CD14-positive monocyte (primary cell): ENCODE results near the gene NEGR1. TPM values are rescaled to one million over a fixed set of nuclear protein-coding genes. Genes with fewer than 3 reads are reported as not detected.

Experiments used
- DNase-seq, 3 donors: peaks; one replicate each; pipeline ENCODE4 v3.0.0-alpha.2; 2011 to 2022
- H2AFZ ChIP-seq: 2 replicates; pipeline ENCODE4 v1.6.0; 2012; ENCODE audit warnings: mild to moderate bottlenecking, low read depth, low read length, inconsistent platforms; ENCODE audit not compliant: insufficient read depth, poor library complexity, severe bottlenecking
- H3K27ac ChIP-seq, 2 donors: 1 replicate in 1 of 2; 2 replicates in 1 of 2; pipeline ENCODE4 v1.5.1; 2012 to 2013; ENCODE audit warnings: low read length in 2 of 2, control low read depth in 1 of 2, inconsistent platforms in 1 of 2, low read depth in 1 of 2, mild to moderate bottlenecking in 1 of 2
- H3K27me3 ChIP-seq, 2 donors: one replicate each; pipeline versions ENCODE4 v1.6.0 to v1.6.1; 2011 to 2013; ENCODE audit warnings: low read length in 2 of 2; ENCODE audit not compliant: control insufficient read depth in 2 of 2, insufficient read depth in 2 of 2
- H3K36me3 ChIP-seq, 2 donors: replicated peaks in 1 of 2; 1 replicate in 1 of 2; 2 replicates in 1 of 2; pipeline versions ENCODE4 v1.5.1 to v1.6.1; 2012 to 2013; ENCODE audit warnings: low read length in 2 of 2, control low read depth in 1 of 2, inconsistent platforms in 1 of 2, mild to moderate bottlenecking in 1 of 2; ENCODE audit not compliant: insufficient read depth in 2 of 2, control insufficient read depth in 1 of 2
- H3K4me1 ChIP-seq, 2 donors: 1 replicate in 1 of 2; 2 replicates in 1 of 2; pipeline versions ENCODE4 v1.5.1 to v1.6.1; 2012 to 2013; ENCODE audit warnings: low read length in 2 of 2, control low read depth in 1 of 2, inconsistent platforms in 1 of 2, mild to moderate bottlenecking in 1 of 2, moderate library complexity in 1 of 2; ENCODE audit not compliant: insufficient read depth in 2 of 2, control insufficient read depth in 1 of 2
- H3K4me2 ChIP-seq: replicated peaks from 2 replicates; pipeline ENCODE3; 2012; ENCODE audit warnings: low read length, moderate library complexity, mild to moderate bottlenecking; ENCODE audit not compliant: poor library complexity, severe bottlenecking; ENCODE audit errors: extremely low read depth
- H3K4me3 ChIP-seq, 3 experiments: fragments of 200-600 bp in 1 of 3; sonication (generic) in 1 of 3; replicated peaks in 1 of 3; 1 replicate in 2 of 3; 2 replicates in 1 of 3; pipeline ENCODE4 v1.5.1; 2011 to 2013; ENCODE audit warnings: low read length in 3 of 3, mild to moderate bottlenecking in 3 of 3, control low read depth in 2 of 3, low read depth in 2 of 3, inconsistent platforms in 1 of 3, moderate library complexity in 1 of 3
- H3K79me2 ChIP-seq: 2 replicates; pipeline ENCODE4 v1.6.0; 2012; ENCODE audit warnings: mild to moderate bottlenecking, control low read depth, inconsistent platforms, low read length, moderate library complexity; ENCODE audit not compliant: insufficient read depth
- H3K9ac ChIP-seq: 2 replicates; pipeline ENCODE4 v1.6.0; 2017; ENCODE audit warnings: low read length, mild to moderate bottlenecking; ENCODE audit not compliant: insufficient read depth, poor library complexity, severe bottlenecking
- H3K9me3 ChIP-seq, 2 donors: replicated peaks in 1 of 2; 1 replicate in 1 of 2; 2 replicates in 1 of 2; pipeline versions ENCODE4 v1.5.1 to v1.6.1; 2012 to 2013; ENCODE audit warnings: low read length in 2 of 2, control low read depth in 1 of 2; ENCODE audit not compliant: control insufficient read depth in 1 of 2, insufficient read depth in 1 of 2
- H4K20me1 ChIP-seq: 2 replicates; pipeline ENCODE4 v1.6.0; 2012; ENCODE audit warnings: mild to moderate bottlenecking, low read length, control low read depth, moderate library complexity; ENCODE audit not compliant: insufficient read depth
- H3K27ac Mint-ChIP-seq, 7 donors: one replicate each; pipeline ENCODE4 v1.8.0; 2020; ENCODE audit warnings: mild to moderate bottlenecking in 7 of 7, mixed read lengths in 7 of 7, moderate library complexity in 6 of 7, inconsistent platforms in 2 of 7
- H3K27me3 Mint-ChIP-seq, 3 donors: one replicate each; pipeline ENCODE4 v1.8.0; 2021 to 2022; ENCODE audit warnings: low read depth in 3 of 3, mild to moderate bottlenecking in 3 of 3, mixed read lengths in 3 of 3, moderate library complexity in 3 of 3, inconsistent platforms in 1 of 3
- H3K36me3 Mint-ChIP-seq, 2 donors: one replicate each; pipeline ENCODE4 v1.8.0; 2020; ENCODE audit warnings: mixed read lengths in 2 of 2, inconsistent platforms in 1 of 2, mild to moderate bottlenecking in 1 of 2
- H3K4me1 Mint-ChIP-seq: one replicate; pipeline ENCODE4 v1.8.0; 2020; ENCODE audit warnings: mild to moderate bottlenecking, mixed read lengths
- H3K4me3 Mint-ChIP-seq, 2 donors: one replicate each; pipeline ENCODE4 v1.8.0; 2020; ENCODE audit warnings: mild to moderate bottlenecking in 2 of 2, mixed read lengths in 2 of 2, moderate library complexity in 1 of 2
- H3K9me3 Mint-ChIP-seq, 7 donors: one replicate each; pipeline ENCODE4 v1.8.0; 2020 to 2022; ENCODE audit warnings: mixed read lengths in 7 of 7, mild to moderate bottlenecking in 6 of 7, moderate library complexity in 6 of 7, inconsistent platforms in 2 of 7
- WGBS: methylation state at CpG from one replicate; pipeline ENCODE4 v1.1.5; 2013; ENCODE audit warnings: missing lambda C conversion rate; ENCODE audit not compliant: insufficient coverage; 5-methylcytosine and 5-hydroxymethylcytosine counted together
- intact Hi-C, 2 donors: fragments of 100-400 bp; cut with micrococcal nuclease; formaldehyde crosslinking; loops; one replicate each; pipeline versions ENCODE4 v1.15.0 to v1.15.1; 2023
- polyA plus RNA-seq, 3 donors: library from polyadenylated mRNA; depleted of rRNA in 1 of 3; unstranded in 2 of 3; stranded (reverse) in 1 of 3; fragments of 300-500 nt in 2 of 3; fragments of >200 nt in 1 of 3; fragmentation: Illumina TruSeq in 2 of 3; gene quantifications; 1 replicate in 2 of 3; 2 replicates in 1 of 3; pipeline ENCODE4 v1.2.3, GENCODE V29; 2012 to 2021
- TF ChIP-seq, protein P1 (sequence below): fragments of 200-600 bp; IDR thresholded peaks from one replicate; pipeline ENCODE4 v1.8.0; 2022; ENCODE audit warnings: antibody characterized with exemption, mild to moderate bottlenecking

NEGR1 gene
- polyA plus RNA-seq, 3 donors: 0.03 to 0.15 (median 0.13) TPM

DNA sequence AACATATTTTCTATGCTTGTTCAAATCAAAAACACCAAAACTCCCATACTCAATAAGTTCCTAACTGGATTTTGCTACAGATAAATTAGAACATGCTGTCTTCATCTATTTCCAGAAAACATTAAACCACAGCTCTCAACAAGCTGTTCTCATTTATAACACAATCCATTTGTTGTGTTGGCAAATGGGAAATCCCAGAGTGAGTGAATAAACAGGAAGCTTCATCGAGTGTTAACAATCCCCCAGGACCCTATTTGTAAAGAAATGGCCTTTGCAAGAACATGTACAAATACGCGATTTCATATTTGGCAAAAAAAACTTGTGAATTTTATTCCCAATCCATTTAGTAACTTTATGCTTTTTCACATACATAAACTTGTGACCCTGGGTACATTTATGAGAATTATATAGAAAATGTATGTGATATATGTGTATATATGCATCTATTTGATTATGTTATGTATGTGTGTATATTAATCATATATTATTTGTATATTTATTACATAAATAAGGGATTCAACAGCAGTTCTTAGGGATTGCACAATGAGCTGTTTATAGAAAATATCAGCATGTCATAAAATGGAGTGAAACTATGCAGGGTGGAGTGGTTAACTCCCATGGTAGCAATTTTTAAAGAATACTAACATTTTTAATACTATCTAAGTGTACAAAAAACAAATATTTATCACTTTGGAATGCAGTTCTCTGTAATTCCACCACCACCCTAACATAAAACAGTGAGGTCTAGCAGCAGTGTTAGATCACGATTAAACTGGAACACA lies 160.0 kb downstream of the NEGR1 start:
- H3K4me1 Mint-ChIP-seq: no peaks in the 10 kb centered on the region
- DNase-seq: no peak
- intact Hi-C loops: no loop called here
- H3K4me2 ChIP-seq: no peak overlapping the region
- no peak overlapping the region for H3K9ac ChIP-seq
- H2AFZ ChIP-seq: no peak overlapping the region
- no peaks in the 10 kb centered on the region for H3K27me3 ChIP-seq
- H3K36me3 Mint-ChIP-seq: no peaks in the 10 kb centered on the region
- H3K4me3 Mint-ChIP-seq: no peak overlapping the region
- H3K9me3 ChIP-seq: no peaks in the 10 kb centered on the region
- no peak overlapping the region for H3K27ac ChIP-seq
- no peaks in the 10 kb centered on the region for H3K79me2 ChIP-seq
- H4K20me1 ChIP-seq: no peaks in the 10 kb centered on the region
- TF ChIP-seq, protein P1, sequence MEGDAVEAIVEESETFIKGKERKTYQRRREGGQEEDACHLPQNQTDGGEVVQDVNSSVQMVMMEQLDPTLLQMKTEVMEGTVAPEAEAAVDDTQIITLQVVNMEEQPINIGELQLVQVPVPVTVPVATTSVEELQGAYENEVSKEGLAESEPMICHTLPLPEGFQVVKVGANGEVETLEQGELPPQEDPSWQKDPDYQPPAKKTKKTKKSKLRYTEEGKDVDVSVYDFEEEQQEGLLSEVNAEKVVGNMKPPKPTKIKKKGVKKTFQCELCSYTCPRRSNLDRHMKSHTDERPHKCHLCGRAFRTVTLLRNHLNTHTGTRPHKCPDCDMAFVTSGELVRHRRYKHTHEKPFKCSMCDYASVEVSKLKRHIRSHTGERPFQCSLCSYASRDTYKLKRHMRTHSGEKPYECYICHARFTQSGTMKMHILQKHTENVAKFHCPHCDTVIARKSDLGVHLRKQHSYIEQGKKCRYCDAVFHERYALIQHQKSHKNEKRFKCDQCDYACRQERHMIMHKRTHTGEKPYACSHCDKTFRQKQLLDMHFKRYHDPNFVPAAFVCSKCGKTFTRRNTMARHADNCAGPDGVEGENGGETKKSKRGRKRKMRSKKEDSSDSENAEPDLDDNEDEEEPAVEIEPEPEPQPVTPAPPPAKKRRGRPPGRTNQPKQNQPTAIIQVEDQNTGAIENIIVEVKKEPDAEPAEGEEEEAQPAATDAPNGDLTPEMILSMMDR: no peak
- 100% methylated on average over 3 of the region's 4 CpGs for WGBS
- no peaks in the 10 kb centered on the region for H3K36me3 ChIP-seq
- H3K27ac Mint-ChIP-seq: no peak overlapping the region
- H3K4me3 ChIP-seq: no peak overlapping the region
- H3K27me3 Mint-ChIP-seq: no peaks in the 10 kb centered on the region
- H3K4me1 ChIP-seq: no peaks in the 10 kb centered on the region
- peaks cover 0 to 7% (median 2%) of the 10 kb centered on the region in 7 donors for H3K9me3 Mint-ChIP-seq

DNA sequence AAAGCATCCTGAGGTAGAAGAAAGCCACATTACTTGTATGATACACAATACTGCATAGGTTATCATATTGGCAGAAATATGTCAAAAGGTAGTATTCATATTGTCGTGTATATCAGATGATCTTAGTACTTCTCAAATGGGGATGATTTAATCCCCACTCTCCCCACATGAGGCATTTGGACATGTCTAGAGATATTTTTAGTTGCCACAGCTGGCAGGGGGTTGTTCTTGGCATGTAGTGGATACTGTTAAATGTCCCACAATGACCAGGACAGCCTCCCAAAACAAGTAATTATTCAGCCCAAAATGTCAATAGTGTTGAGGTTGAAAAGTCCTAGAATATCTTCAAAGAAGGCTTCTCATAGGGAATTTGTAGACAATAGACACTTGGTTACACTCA lies 162.8 kb downstream of the NEGR1 start:
- no CpG with 5 or more reads among the region's 1 CpG for WGBS
- no peaks in the 10 kb centered on the region for H3K36me3 ChIP-seq

More for the DNA sequence above, 162.8 kb downstream of the NEGR1 start:
- no peaks in the 10 kb centered on the region for H4K20me1 ChIP-seq
- TF ChIP-seq, protein P1: no peak
- no peak overlapping the region for H2AFZ ChIP-seq
- H3K4me3 ChIP-seq: no peak overlapping the region
- Mint-ChIP-seq H3K4me3 (no peak overlapping the region), H3K4me1 (no peaks in the 10 kb centered on the region), H3K36me3 (no peaks in the 10 kb centered on the region), H3K27me3 (peaks cover 0 to 1% (median 0%) of the 10 kb centered on the region in 3 donors), H3K9me3 (peaks cover 0 to 2% (median 0%) of the 10 kb centered on the region in 7 donors), H3K27ac (no peak overlapping the region)
- H3K79me2 ChIP-seq: no peaks in the 10 kb centered on the region
- H3K9me3 ChIP-seq: no peaks in the 10 kb centered on the region
- no peak for DNase-seq
- no peak overlapping the region for H3K4me2 ChIP-seq
- no peak overlapping the region for H3K27ac ChIP-seq
- H3K9ac ChIP-seq: no peak overlapping the region
- H3K4me1 ChIP-seq: no peaks in the 10 kb centered on the region
- H3K27me3 ChIP-seq: no peaks in the 10 kb centered on the region
- intact Hi-C loops: no loop called here
